ENCODE data around the gene IL18RAP.

DNA sequence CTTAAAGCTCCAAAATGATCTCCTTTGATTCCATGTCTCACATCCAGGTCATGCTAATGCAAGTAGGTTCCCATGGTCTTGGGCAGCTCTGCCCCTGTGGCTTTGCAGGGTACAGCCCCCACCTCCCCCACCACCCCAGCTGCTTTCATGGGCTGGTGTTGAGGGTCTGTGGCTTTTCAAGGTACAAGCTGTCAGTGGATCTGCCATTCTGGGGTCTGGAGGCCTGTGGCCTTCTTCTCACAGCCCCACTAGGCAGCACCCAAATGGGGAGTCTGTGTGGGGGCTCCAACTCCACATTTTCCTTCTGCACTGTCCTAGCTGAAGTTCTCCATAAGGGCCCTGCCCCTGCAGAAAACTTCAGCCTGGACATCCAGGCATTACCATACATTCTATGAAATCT, 69.0 kb downstream of the IL18RAP start:
- no peak for TF ChIP-seq RARB (CRISPR knock-in tag; IDR thresholded peaks at IDR 0.05)
- no peak for TF ChIP-seq OSR1 (CRISPR knock-in tag; IDR thresholded peaks at IDR 0.05)
- TF ChIP-seq, protein P1, sequence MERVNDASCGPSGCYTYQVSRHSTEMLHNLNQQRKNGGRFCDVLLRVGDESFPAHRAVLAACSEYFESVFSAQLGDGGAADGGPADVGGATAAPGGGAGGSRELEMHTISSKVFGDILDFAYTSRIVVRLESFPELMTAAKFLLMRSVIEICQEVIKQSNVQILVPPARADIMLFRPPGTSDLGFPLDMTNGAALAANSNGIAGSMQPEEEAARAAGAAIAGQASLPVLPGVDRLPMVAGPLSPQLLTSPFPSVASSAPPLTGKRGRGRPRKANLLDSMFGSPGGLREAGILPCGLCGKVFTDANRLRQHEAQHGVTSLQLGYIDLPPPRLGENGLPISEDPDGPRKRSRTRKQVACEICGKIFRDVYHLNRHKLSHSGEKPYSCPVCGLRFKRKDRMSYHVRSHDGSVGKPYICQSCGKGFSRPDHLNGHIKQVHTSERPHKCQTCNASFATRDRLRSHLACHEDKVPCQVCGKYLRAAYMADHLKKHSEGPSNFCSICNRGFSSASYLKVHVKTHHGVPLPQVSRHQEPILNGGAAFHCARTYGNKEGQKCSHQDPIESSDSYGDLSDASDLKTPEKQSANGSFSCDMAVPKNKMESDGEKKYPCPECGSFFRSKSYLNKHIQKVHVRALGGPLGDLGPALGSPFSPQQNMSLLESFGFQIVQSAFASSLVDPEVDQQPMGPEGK (CRISPR knock-in tag; IDR thresholded peaks at IDR 0.05; ENCODE audit: borderline replicate concordance): no peak

Data from SK-N-SH treated with all-trans-retinoic acid at 6 μM for 48 hours (cell line).